GM21528 (cell line): ENCODE data around the gene TMC8.
"Not testable (repeated sequence)": the region's sequence is repeated elsewhere in the genome, so short reads cannot be mapped to it uniquely, and the experiment has no call there.

Experiments used
- ATAC-seq: cut with Tn5 transposase; IDR thresholded peaks from one replicate; pipeline ENCODE4 v1.9.1; 2021; ENCODE audit warnings: mild to moderate bottlenecking, moderate library complexity; ENCODE audit not compliant: unreplicated experiment, low FRiP score

Gene TMC8

GRCh38 chr17:78133971-78134898, 3.7 kb downstream of the TMC8 start:
- ATAC-seq: no peak

GRCh38 chr17:78134899-78135385, 4.4 kb downstream of the TMC8 start:
- no peak for ATAC-seq

GRCh38 chr17:78135858-78136500, 5.4 kb downstream of the TMC8 start:
- ATAC-seq: no peak

- no peak for ATAC-seq
These were observed 7.0 kb downstream of the TMC8 start for GRCh38 chr17:78137392-78138203.

GRCh38 chr17:78138204-78139060, 7.9 kb downstream of the TMC8 start:
- ATAC-seq: no peak

GRCh38 chr17:78139861-78140168, 9.2 kb downstream of the TMC8 start:
- not testable (repeated sequence) for ATAC-seq

- ATAC-seq: peak; percentile 77
These were observed 9.8 kb downstream of the TMC8 start for GRCh38 chr17:78140169-78141051.

GRCh38 chr17:78141437-78142118, 11.0 kb downstream of the TMC8 start:
- no peak for ATAC-seq

GRCh38 chr17:78142119-78142861, 11.7 kb downstream of the TMC8 start:
- ATAC-seq: no peak

GRCh38 chr17:78143214-78144146, 12.9 kb downstream of the TMC8 start:
- ATAC-seq: no peak

- ATAC-seq: no peak
These were observed 13.7 kb downstream of the TMC8 start for GRCh38 chr17:78144147-78144719.

GRCh38 chr17:78144736-78145641, 14.4 kb downstream of the TMC8 start:
- ATAC-seq: no peak

GRCh38 chr17:78146471-78146869, 15.9 kb downstream of the TMC8 start:
- ATAC-seq: no peak

GRCh38 chr17:78146881-78147280, 16.3 kb downstream of the TMC8 start:
- ATAC-seq: no peak

GRCh38 chr17:78147315-78147998, 16.9 kb downstream of the TMC8 start:
- ATAC-seq: no peak
